ENCODE results near the gene H19.

H19 gene

GRCh38 chr11:1983601-1983961 is 14.1 kb downstream of the H19 start:
- Histone ChIP-seq H3K4me2 (ENCODE audit: low read length) (no peak overlapping the region), H3K9ac (ENCODE audit: low read length) (no peak overlapping the region), H3K9me2 (ENCODE audit: low read depth, low read length) (no peaks in the 10 kb centered on the region), H2AFZ (ENCODE audit: low read length) (no peak overlapping the region), H3K27ac (ENCODE audit: low read depth, low read length, poor library complexity, severe bottlenecking) (no peak overlapping the region), H3F3A (ENCODE audit: insufficient read depth, low read length) (no peaks in the 10 kb centered on the region), H3K4me1 (ENCODE audit: insufficient read depth, low read length, severe bottlenecking) (no peaks in the 10 kb centered on the region), H3K79me2 (ENCODE audit: insufficient read depth, low read length) (no peaks in the 10 kb centered on the region), H3K36me3 (ENCODE audit: insufficient read depth, low read length) (no peaks in the 10 kb centered on the region), H3K27me3 (ENCODE audit: insufficient read depth, low read length) (no peaks in the 10 kb centered on the region), H4K20me1 (ENCODE audit: insufficient read depth, low read length) (no peaks in the 10 kb centered on the region), H3K9me3 (ENCODE audit: low read length) (no peaks in the 10 kb centered on the region), H3K4me3 (ENCODE audit: low read depth, low read length, poor library complexity, severe bottlenecking) (no peak overlapping the region)
- TF ChIP-seq EZH2 (IDR thresholded peaks at IDR 0.05; ENCODE audit: borderline replicate concordance, low read length) (no peak), CTCF (IDR thresholded peaks at IDR 0.05; ENCODE audit: low read length) (no peak)

- H3K4me2 ChIP-seq (ENCODE audit: low read length), result no peak overlapping the region
- no peaks in the 10 kb centered on the region for H3K27me3 ChIP-seq (ENCODE audit: insufficient read depth, low read length)
- H3F3A ChIP-seq (ENCODE audit: insufficient read depth, low read length), result no peaks in the 10 kb centered on the region
- H3K36me3 ChIP-seq (ENCODE audit: insufficient read depth, low read length), result no peaks in the 10 kb centered on the region
- no peaks in the 10 kb centered on the region for H3K79me2 ChIP-seq (ENCODE audit: insufficient read depth, low read length)
- no peak overlapping the region for H3K4me3 ChIP-seq (ENCODE audit: low read depth, low read length, poor library complexity, severe bottlenecking)
- TF ChIP-seq EZH2 (IDR thresholded peaks at IDR 0.05; ENCODE audit: borderline replicate concordance, low read length) (no peak), CTCF (IDR thresholded peaks at IDR 0.05; ENCODE audit: low read length) (no peak)
- no peaks in the 10 kb centered on the region for H3K9me3 ChIP-seq (ENCODE audit: low read length)
- H3K9me2 ChIP-seq (ENCODE audit: low read depth, low read length), result no peaks in the 10 kb centered on the region
- no peaks in the 10 kb centered on the region for H3K4me1 ChIP-seq (ENCODE audit: insufficient read depth, low read length, severe bottlenecking)
- no peak overlapping the region for H3K9ac ChIP-seq (ENCODE audit: low read length)
- H2AFZ ChIP-seq (ENCODE audit: low read length), result no peak overlapping the region
- no peaks in the 10 kb centered on the region for H4K20me1 ChIP-seq (ENCODE audit: insufficient read depth, low read length)
- no peak overlapping the region for H3K27ac ChIP-seq (ENCODE audit: low read depth, low read length, poor library complexity, severe bottlenecking)
Measured at GRCh38 chr11:1982873-1983600, 14.6 kb downstream of the H19 start.

GRCh38 chr11:1979607-1980006 is 18.0 kb downstream of the H19 start:
- Histone ChIP-seq H3K4me2 (ENCODE audit: low read length) (no peak overlapping the region), H3K27ac (ENCODE audit: low read depth, low read length, poor library complexity, severe bottlenecking) (no peak overlapping the region)
- TF ChIP-seq CTCF (IDR thresholded peaks at IDR 0.05; ENCODE audit: low read length), result no peak
- no peak for TF ChIP-seq EZH2 (IDR thresholded peaks at IDR 0.05; ENCODE audit: borderline replicate concordance, low read length)

More at GRCh38 chr11:1979607-1980006, 18.0 kb downstream of the H19 start:
- Histone ChIP-seq H3K9ac (ENCODE audit: low read length) (no peak overlapping the region), H3K27me3 (ENCODE audit: insufficient read depth, low read length) (no peaks in the 10 kb centered on the region), H3K36me3 (ENCODE audit: insufficient read depth, low read length) (no peaks in the 10 kb centered on the region), H3K4me3 (ENCODE audit: low read depth, low read length, poor library complexity, severe bottlenecking) (no peak overlapping the region), H4K20me1 (ENCODE audit: insufficient read depth, low read length) (no peaks in the 10 kb centered on the region), H3K9me2 (ENCODE audit: low read depth, low read length) (no peaks in the 10 kb centered on the region), H3K9me3 (ENCODE audit: low read length) (no peaks in the 10 kb centered on the region), H2AFZ (ENCODE audit: low read length) (no peak overlapping the region), H3F3A (ENCODE audit: insufficient read depth, low read length) (no peaks in the 10 kb centered on the region), H3K4me1 (ENCODE audit: insufficient read depth, low read length, severe bottlenecking) (no peaks in the 10 kb centered on the region), H3K79me2 (ENCODE audit: insufficient read depth, low read length) (no peaks in the 10 kb centered on the region)

Data from OCI-LY1 (cell line).